Activated naive CD8-positive, alpha-beta T cell treated with anti-CD3 and anti-CD28 coated beads, Interleukin-2, amount 50 U/mL, for 16 hours (primary cell): ENCODE measurements around the gene ENDOV.

Source experiments
- DNase-seq: peaks from one replicate; pipeline ENCODE4 v3.0.0-alpha.2; 2020; ENCODE audit warnings: low read depth, low spot score

Gene ENDOV

DNA sequence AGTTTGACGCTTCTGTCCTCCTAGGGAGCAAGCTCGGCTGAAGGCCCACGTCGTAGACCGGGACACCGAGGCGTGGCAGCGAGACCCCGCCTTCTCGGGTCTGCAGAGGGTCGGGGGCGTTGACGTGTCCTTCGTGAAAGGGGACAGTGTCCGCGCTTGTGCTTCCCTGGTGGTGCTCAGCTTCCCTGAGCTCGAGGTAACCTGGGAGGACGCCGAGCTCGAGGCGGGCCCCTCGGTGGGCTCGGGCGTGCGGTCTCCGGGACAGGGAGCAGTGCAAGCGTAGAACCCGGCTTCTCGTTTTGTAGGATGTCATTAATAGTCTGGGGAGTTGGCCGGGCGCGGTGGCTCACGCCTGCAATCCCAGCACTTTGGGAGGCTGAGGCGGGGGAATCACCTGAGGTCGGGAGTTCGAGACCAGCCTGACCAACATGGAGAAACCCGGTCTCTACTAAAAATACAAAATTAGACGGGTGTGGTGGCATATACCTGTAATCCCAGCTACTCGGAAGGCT, 715 bp downstream of the ENDOV start:
- DNase-seq: no peak

GRCh38 chr17:80416260-80416939, 1.4 kb downstream of the ENDOV start:
- no peak for DNase-seq

- DNase-seq: no peak
Measured at GRCh38 chr17:80416940-80417293, 1.9 kb downstream of the ENDOV start.

GRCh38 chr17:80418589-80418988, 3.6 kb downstream of the ENDOV start:
- no peak for DNase-seq

DNA sequence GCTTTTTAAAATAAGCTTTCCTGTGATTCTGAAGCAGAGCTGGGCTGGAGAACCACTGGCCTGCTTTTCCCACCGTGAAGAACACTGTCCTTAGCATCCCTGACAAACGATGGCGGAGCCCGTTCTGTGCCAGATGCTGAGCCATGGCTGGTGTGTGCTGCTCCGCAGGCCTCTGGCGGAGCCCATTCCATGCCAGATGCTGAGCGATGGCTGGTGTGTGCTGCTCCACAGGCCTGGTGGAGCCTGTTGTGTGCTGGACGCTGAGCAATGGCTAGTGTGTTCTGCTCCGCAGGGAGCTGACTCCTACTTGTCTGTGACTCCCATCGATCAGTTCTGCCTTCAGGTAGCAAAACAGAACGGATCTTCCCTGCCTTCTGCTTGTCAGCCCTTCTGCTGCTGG, 4.3 kb downstream of the ENDOV start:
- DNase-seq: no peak

GRCh38 chr17:80421381-80422090, 6.6 kb downstream of the ENDOV start:
- DNase-seq: no peak

- DNase-seq: no peak
Measured at GRCh38 chr17:80422276-80422675, 7.3 kb downstream of the ENDOV start.

DNA sequence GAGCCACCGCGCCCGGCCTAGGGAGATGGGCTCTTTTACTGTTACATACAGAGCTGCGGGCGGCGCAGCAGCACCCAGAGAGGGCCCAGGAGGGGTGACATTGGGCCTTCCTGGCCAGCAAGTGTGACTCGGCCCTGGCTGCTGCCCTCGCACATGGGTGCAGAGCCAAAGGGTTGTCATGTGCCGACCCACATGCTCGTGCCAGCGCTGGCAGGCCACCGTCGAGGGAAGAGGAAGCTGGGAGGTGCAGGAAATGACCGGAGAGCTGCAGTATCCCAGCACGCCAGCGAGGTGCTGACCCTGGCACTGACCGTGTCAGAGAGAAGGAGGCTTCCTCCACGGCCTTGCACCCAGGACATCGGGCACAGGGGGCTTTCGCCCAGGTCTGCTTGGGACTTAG, 8.0 kb downstream of the ENDOV start:
- no peak for DNase-seq

DNA sequence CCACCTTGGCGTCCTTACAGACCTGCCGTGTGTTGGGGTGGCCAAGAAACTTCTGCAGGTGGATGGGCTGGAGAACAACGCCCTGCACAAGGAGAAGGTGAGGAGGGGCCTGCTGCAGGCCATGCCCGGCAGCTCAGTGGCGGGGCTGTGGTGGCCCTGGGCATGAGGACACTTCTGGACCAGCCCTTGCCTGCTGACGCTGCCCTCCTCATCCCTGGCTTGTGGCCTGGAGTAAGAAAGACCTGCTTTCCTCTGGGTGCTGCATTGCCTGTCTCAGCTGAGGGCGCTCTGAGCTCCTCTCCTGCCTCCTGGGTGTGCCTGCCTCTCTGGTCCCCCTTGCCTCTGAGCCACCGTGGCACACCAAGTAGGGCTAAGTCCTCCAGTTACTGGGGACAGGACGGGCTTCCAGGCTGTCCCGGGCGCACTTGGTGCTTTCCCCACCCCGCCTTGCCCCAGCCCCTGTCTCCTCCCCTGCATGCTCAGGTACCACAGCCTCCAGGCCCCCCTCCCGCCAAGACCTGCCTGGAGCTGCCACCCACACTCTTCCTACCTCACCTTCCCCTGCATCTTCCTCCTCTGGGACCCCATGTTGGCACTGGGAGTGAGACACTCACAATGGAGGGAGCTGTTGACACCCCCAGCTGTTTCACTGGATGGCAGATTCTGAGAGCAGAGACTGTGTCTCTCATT, 8.7 kb downstream of the ENDOV start:
- no peak for DNase-seq

DNA sequence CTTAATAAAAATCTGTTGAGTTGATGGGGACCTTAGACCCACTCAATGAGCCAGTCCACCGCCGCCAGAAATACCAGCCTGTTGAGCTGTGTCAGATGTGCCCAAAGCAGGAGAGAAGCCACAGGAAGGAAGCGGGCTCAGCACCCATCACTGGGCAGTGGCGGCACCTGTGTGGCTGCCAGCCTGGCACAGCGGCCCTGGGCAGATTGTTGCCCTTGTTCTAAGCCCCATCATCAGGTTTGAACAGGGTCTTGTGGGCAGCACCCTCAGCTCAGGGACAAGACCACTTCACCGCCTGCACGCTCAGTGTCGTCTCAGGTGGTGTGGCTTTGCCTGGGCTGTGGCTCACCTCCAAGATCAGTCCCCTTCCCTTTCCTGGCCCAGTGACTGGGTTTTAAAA, 9.3 kb downstream of the ENDOV start:
- DNase-seq: no peak

DNA sequence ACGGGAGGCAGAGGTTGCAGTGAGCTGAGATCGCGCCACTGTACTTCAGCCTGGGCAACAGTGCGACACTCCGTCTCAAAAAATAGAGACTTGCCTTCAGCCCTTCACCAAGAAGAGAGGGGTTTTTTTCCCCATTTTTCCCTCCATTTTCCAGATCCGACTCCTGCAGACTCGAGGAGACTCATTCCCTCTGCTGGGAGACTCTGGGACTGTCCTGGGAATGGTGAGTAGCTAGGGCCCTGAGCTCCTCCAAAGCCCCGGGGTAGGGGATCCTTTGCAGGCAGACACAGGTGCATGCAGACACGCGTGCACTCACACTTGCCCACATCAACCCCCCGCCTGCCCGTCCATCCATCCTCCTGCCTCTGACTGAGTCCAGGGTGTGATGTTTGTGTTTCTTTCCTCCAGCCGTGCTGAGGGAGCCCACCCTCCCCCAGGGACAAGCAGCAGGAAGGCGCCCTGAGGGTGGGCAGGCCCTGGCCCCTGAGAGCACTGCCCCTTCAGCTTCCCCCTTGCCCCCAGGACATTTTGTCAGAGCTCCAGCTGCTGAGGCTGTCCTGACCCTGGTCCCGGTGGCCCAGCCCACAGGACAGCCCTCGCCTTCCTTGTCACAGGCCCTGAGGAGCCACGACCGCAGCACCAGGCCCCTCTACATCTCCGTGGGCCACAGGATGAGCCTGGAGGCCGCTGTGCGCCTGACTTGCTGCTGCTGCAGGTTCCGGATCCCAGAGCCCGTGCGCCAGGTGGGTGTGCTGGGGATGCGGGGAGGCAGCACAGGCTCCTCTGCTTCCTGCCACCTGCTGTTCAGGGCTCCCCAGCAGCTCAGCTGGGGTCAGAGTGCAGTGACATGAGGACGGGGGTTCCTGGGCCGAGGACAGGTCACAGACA, 10.2 kb downstream of the ENDOV start:
- DNase-seq: no peak

DNA sequence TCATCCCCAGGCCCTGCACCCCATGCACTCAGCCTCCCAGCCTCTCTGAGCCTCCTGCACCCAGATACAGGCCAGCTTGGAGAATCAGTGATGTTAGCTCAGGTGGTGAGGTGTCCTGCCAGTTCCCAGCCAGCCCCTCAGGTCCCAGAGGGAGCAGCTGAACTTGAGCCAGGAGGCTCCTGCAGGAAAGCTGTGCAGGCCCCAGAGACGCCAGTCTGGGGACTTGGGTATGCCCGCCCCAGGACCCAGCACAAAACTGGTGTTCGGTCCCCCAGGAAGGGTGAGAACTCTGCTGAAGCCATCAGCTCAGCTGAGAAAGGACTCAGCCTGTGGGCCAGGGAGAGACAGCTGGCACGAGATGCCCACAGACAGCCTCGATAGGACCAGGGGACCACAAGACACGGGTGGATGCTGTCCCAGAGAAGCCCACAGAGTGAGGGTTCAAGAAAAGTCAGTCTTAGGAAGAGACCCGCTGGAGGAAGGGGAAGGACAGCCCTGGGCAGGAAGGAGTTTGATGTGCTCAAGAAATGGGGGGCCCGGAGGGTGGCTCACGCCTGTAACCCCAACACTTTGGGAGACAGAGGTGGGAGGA, 11.0 kb downstream of the ENDOV start:
- no peak for DNase-seq

- DNase-seq: peak; percentile 78
Measured at GRCh38 chr17:80426671-80427326, 11.8 kb downstream of the ENDOV start.

DNA sequence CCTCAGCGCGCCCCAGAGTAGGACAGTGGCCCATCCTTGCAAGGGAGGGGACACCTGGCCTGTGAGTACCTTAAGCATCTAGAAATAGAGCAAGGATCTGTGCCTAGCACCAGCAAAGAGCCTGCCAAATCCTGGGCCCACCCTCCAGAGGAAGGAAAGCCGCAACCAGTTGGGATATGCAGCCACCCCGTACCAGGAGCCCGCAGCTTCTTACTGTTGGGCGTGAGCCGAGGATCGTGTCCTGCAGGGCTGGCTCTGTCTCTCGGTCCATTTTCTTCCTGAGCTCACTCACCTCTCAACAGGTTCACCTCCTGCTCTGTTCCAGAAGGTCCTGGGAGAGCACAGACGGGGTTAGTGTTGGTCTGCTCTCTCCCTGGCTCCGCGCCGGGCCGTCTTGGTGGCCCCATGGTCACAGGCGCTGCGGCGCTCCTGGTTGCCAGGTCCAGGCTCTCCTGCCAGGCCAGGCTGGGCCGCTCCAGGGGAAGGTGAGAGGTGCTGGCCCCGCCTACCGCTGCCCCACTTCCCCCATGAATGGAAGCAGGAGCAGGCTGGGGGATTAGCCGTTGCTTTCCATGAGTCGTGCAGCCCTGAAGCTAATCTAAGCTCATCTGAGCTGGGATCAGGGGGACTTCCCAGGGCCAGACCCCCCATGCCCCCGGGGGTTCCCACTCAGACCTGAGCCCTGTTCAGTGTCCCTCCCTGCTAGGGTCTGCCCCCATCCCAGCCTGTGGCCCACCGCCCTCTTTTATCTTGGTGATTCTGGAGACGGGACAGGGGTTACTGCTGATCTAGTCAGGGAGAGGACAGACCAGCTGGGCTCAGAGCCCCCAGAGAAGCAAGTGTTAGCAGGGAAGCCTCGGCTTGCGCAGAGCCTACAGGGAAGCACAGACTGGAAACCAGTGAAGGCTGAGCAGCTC, 12.7 kb downstream of the ENDOV start:
- DNase-seq: no peak

DNA sequence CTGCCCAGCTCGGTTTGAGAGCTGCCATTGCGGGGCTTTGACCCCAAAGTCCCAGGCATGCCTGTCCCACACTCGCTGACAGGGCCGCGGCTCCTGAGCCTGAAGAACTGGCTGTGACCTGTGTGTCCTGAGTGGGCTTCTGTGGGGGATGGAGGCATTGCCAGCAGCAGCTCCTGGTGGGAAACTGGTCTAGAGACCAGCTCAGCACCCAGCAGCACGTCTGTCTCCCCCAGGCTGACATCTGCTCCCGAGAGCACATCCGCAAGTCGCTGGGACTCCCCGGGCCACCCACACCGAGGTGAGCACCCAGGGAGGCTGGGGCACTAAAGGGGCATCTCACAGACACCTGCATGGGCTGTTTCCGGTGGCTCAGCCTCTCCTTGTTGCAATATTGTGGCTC, 13.4 kb downstream of the ENDOV start:
- no peak for DNase-seq

DNA sequence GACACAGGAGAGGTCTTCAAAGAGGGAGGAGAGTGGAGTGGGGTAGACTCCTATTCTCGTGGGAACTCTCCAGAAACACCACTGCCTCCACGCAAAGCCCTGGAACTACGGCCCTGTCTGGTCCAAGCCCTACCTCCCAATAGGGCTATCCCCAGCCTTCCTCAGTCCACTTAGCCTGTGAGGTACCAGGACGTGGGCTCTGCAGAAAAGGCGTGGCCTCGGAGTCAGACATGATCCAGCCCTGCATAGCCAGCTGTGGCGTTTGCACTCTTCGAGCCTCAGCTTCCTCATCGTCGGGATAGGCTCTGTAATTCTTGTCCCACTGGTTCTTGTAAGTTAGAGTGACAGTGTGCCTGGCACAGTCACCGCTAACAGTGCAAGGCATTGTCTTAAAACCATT, 13.8 kb downstream of the ENDOV start:
- DNase-seq: no peak

DNA sequence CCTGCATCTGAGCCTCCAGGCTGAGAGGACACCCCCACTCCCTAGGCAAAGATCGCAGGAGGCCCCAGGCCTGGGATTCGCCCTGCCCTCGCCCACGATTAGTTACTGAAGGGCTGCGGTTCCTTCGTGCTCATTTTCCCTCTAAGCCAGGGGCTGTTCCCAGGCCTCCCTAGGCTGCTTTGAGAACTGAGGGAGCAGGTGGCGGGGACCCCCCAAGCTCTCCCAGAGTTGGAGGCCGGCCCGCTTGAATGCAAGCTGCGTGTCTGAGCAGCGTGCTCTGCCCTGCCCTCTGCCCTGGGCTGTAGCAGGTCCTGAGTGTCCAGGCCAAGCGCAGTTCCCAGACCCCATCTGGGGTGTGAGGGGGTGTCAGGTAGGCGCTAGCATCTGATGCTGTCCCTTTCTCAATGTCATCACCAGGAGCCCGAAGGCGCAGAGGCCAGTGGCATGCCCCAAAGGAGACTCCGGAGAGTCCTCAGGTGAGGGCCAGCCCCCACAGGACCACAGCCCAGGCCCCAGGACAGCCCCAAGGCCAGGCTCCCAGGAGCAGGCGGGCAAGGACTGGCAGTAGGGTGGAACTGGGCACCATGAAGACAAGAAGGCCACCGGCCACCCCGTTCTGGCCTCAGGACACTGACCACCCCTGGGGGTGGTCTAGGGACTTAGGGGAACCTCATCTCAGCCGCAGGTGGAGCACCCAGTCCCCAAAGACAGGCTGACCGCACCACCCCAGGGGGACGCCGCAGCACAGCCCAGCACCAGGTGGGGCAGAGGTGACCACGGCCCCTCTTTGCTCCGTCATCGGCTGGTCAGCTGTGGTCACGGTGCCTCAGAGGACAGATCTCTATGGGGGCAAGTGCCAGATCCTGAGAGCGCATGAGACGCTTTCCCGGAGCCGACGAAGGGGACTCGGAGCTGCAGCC, 14.6 kb downstream of the ENDOV start:
- no peak for DNase-seq

DNA sequence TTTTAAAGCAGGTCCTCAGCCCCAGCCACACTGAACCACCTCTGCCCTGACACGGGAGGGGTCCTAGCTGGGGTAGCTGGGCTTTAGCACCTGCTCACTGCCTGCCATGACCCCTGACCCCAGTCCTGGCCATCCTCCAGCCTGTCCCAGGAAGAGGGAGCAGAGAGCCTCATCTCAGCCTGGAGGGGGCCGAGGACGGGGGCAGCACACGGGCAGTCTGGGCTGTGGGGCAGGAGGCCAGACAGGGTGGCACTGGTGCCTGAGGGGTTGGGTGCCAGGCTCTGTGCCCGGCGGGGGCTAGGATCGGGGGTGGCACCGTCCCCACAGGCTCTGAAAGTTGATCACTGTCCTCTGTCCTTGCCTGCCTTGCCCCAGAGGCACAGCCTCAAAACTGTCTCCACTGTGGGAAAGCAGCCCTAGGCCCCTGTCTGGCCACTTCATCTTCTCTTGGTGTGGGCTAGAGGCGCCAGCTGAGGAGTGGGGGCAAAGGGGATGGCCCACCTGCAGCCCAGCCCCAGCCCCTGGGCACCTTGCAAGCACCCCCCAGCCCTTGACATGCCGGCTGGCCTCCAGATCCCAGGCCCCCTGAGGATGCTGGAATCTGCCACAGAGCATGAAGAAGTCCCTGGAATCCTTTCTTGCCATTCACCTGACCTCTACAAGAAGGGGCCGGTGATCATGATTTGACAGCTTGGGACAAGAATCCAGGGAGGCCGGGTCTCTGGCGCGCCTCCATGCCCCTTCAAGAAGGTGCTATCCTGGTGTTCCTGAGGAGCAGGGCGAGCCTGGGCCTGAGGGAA, 15.7 kb downstream of the ENDOV start:
- no peak for DNase-seq
